Psoas muscle (tissue), 8 donors: ENCODE results near the gene DCTN3. TPM values are rescaled to one million over a fixed set of nuclear protein-coding genes. Genes with fewer than 3 reads are reported as not detected.

Source experiments
- ATAC-seq, 4 donors: fragments of 200-7000 bp; cut with Tn5 transposase; one replicate each; pipeline ENCODE4 v1.9.1; 2020; ENCODE audit warnings: moderate library complexity in 3 of 4, mild to moderate bottlenecking in 2 of 4
- DNase-seq, 2 donors: peaks; one replicate each; pipeline ENCODE4 v3.0.0-alpha.2; 2020
- H3K27ac ChIP-seq: fragments of 200-600 bp; one replicate; pipeline ENCODE4 v1.8.0; 2022
- H3K27me3 ChIP-seq, 3 donors: fragments of 200-600 bp in 1 of 3; one replicate each; pipeline versions ENCODE4 v1.6.1 to v1.8.0; 2013 to 2022; ENCODE audit warnings: low read length in 2 of 3, mild to moderate bottlenecking in 2 of 3, moderate library complexity in 1 of 3; ENCODE audit not compliant: insufficient read depth in 3 of 3
- H3K36me3 ChIP-seq, 2 donors: fragments of 200-600 bp in 1 of 2; one replicate each; pipeline versions ENCODE4 v1.6.1 to v1.8.0; 2013 to 2022; ENCODE audit warnings: low read depth in 1 of 2, mild to moderate bottlenecking in 1 of 2, moderate library complexity in 1 of 2; ENCODE audit not compliant: insufficient read depth in 1 of 2
- H3K4me1 ChIP-seq: fragments of 200-600 bp; one replicate; pipeline ENCODE4 v1.8.0; 2022
- H3K4me3 ChIP-seq: fragments of 200-600 bp; one replicate; pipeline ENCODE4 v1.8.0; 2022; ENCODE audit warnings: mild to moderate bottlenecking
- H3K9me3 ChIP-seq: fragments of 200-600 bp; one replicate; pipeline ENCODE4 v1.8.0; 2022
- CTCF ChIP-seq: fragments of 200-600 bp; IDR thresholded peaks from one replicate; pipeline ENCODE4 v1.8.0; 2022; ENCODE audit warnings: antibody characterized with exemption
- WGBS, 3 donors: extraction: QIAGEN DNeasy Blood & Tissue Kit; methylation state at CpG; one replicate each; pipeline versions ENCODE4 v1.1.6 to v1.1.7; 2013; 5-methylcytosine and 5-hydroxymethylcytosine counted together
- intact Hi-C, 2 donors: fragments of 100-400 bp; cut with DNase I; formaldehyde crosslinking; loops; one replicate each; pipeline versions ENCODE4 v1.11.0 to v1.14.2; 2022
- polyA plus RNA-seq, 3 donors: library from polyadenylated mRNA; stranded (reverse); fragments of 200-250 nt; gene quantifications; one replicate each; pipeline ENCODE4 v1.2.3, GENCODE V29; 2013
- total RNA-seq, 4 donors: library from RNA; stranded (reverse); fragmentation: NEBNext Ultra II Directional in 2 of 4; extraction: Animal tissue kit (Norgen Biotek cat#: 25700) in 2 of 4; gene quantifications; one replicate each; pipeline versions ENCODE4 v1.2.1 to v1.2.4, GENCODE V29; 2021 to 2023
- donor health status: healthy with polysubstance abuse.
- donor health status: DM: no; HTN: no; CAD: no; lungs with moderate emphysema.
- donor health status: Bipolar disorder and iron deficiency.
- donor health status: healthy.
- donor health status: DM: yes; HTN: yes; CAD: no.
- donor health status: DM: no; HTN: no; CAD: no.
- donor health status: DM: no; HTN: no; CAD: no.
- donor health status: DM: yes; HTN: yes; CAD: no.

The DCTN3 gene
- total and polyA plus RNA-seq, 7 donors = 52.7 to 109 (median 95.8) TPM

GRCh38 chr9:34587271-34587670 is 33.0 kb downstream of the DCTN3 start:
- Histone ChIP-seq H3K4me1 (peaks cover 37% of the 10 kb centered on the region), H3K27me3 (no peaks in the 10 kb centered on the region), H3K4me3 (peak overlapping the region; percentile 80), H3K9me3 (no peaks in the 10 kb centered on the region), H3K36me3 (no peaks in the 10 kb centered on the region), H3K27ac (peak overlapping the region; percentile 7)
- no peak for TF ChIP-seq CTCF
- DNase-seq (no peak), ATAC-seq (no peak)
- intact Hi-C loops = no loop called here
- WGBS, 3 donors = 61 to 73% (median 61%) methylated on average over 2 of the region's 2 CpGs

DNA sequence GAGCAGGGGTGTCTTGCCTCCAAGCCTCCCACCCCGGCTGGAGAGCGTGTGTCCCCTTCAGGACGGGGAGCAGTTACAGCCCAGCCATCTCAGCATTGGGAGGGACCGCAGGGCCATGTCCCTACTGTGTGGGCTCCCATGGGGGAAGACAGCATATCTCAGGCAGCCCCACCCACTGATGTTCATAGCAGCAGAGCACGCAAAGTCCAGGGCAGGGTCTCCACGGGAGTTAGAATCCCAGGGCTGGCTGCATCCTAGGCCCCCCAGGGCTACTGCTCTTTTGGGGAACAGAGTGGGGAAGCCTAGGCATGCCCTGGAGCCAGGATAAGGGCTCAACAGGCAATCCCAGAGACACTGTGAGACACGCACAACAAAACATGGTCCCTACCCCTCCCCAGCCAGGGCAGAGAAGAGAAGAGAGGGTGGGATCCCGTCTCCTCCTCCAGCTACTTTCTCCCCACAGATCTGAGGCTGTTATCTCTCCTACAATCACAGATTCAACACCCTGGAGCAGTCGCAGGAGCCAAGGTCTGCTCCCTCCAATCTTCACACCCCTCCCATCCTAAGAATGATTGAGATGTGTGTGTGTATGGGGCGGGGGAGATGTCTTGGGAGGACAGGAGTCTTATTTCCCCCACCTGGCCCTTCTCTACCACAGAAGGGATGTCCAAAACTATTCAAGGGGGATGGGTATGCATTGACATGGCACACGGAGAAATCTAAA is 34.2 kb downstream of the DCTN3 start:
- H3K9me3 ChIP-seq = no peaks in the 10 kb centered on the region
- H3K4me3 ChIP-seq = peak overlapping the region; percentile 80
- ATAC-seq = no peak
- H3K27ac ChIP-seq = peak overlapping the region; percentile 9
- 41 to 56% (median 53%) methylated on average over 11 of the region's 11 CpGs for WGBS, 3 donors
- H3K4me1 ChIP-seq = peaks cover 39% of the 10 kb centered on the region
- intact Hi-C loops = no loop called here
- H3K36me3 ChIP-seq = peaks cover 0 to 3% of the 10 kb centered on the region in 2 donors
- DNase-seq = no peak
- TF ChIP-seq CTCF = no peak
- no peaks in the 10 kb centered on the region for H3K27me3 ChIP-seq

DNA sequence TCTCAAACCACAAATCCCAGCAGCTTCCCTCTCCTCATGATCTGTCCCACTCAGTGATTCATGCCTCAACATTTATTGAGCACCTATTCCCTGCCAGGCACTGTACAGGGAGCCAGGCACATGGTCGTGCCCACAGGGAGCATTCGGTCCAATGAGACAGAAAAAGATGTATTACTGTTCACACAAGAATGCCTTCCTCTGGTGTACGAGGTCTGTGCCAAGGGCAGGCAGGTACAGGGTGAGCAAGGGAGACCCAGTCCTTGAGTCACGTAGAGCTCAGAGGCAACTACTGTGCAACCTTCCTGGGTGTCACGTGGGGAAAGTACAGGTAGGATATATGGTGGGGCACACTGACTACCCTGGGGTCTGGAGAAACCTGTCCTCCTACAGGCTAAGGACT is 35.3 kb downstream of the DCTN3 start:
- peaks cover 35% of the 10 kb centered on the region for H3K4me1 ChIP-seq
- H3K36me3 ChIP-seq = peaks cover 0 to 15% of the 10 kb centered on the region in 2 donors
- H3K27me3 ChIP-seq = peaks cover 0 to 2% (median 0%) of the 10 kb centered on the region in 3 donors
- 44 to 65% (median 52%) methylated on average over 5 of the region's 5 CpGs for WGBS, 3 donors
- peak overlapping the region; percentile 80 for H3K4me3 ChIP-seq
- no peak overlapping the region for H3K27ac ChIP-seq
- ATAC-seq = peak; percentile 24 to 71 (median 60)
- intact Hi-C loops = no loop called here
- peak in 1 of 2 donors; percentile 60 for DNase-seq
- TF ChIP-seq CTCF = no peak
- H3K9me3 ChIP-seq = no peaks in the 10 kb centered on the region

GRCh38 chr9:34582787-34583186 is 37.5 kb downstream of the DCTN3 start:
- Histone ChIP-seq H3K36me3 (peaks cover 0 to 17% of the 10 kb centered on the region in 2 donors), H3K9me3 (no peaks in the 10 kb centered on the region), H3K27me3 (peaks cover 0 to 4% (median 2%) of the 10 kb centered on the region in 3 donors), H3K4me3 (no peak overlapping the region), H3K4me1 (peaks cover 35% of the 10 kb centered on the region), H3K27ac (no peak overlapping the region)
- no peak for TF ChIP-seq CTCF
- DNase-seq = no peak
- 93 to 94% (median 94%) methylated on average over 5 of the region's 5 CpGs for whole genome bisulfite sequencing, 3 donors
- intact Hi-C loops = no loop called here
- ATAC-seq = no peak
